Hepatocyte (in vitro differentiated cells): Measurements from ENCODE around the gene RNF32.

Experiments
- CTCF ChIP-seq: fragments of 200-600 bp; sonication (generic); IDR thresholded peaks from 2 replicates; pipeline ENCODE4 v1.5.1; 2016; ENCODE audit warnings: antibody characterized with exemption, mild to moderate bottlenecking; ENCODE audit not compliant: poor library complexity
- EZH2 ChIP-seq: fragments of 200-600 bp; sonication (generic); IDR thresholded peaks from 2 replicates; pipeline ENCODE4 v1.6.1; 2016; ENCODE audit warnings: antibody characterized with exemption, mild to moderate bottlenecking, borderline replicate concordance

- TF ChIP-seq EZH2 (no peak), CTCF (no peak)
Measured at GRCh38 chr7:156651474-156651873, 10.9 kb downstream of the RNF32 start.
